C1 segment of cervical spinal cord (tissue), 14 donors: ENCODE data around the gene GRK2.
A peak's percentile ranks its signal among the peaks of the same experiment; 100 is the strongest.

Source experiments
- DNase-seq, 14 donors: peaks; one replicate each; lab custom pipeline; 2025; lab: John Stamatoyannopoulos, UW

The GRK2 gene

DNA sequence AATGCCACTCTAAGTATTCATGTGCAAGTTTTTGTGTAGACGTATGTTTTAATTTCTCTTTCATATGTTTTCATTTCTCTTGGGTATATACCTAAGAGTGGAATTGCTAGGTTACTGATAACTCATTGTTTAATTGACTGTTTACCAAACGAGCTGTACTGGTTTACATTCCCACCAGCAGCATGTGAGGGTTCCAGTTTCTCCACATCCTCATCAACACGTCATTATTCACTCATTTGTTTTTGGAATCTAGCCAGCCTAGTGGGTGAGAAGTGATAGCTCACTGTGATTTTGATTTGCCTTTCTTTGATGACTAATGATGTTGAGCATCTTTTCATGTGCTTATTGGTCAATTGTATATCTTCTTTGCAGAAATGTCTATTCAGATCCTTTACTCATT is 26.8 kb downstream of the GRK2 start:
- DNase-seq: no peak

DNA sequence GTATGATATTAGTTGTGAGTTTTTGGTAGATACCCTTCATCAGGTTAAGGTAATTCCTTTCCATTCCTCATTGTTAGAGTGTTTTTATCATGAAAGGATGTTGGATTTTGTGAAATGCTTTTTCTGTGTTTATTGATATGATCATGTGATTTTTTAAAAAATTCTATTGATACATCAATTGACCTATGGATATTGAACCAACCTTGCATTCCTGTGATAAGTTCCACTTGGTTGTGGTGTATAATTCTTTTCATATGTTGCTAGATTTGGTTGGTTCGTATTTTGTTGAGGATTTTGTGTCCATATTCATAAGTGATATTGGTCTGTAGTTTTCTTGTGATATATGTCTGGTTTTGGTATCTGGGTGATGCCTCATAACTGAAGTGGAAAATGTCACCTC is 29.6 kb downstream of the GRK2 start:
- DNase-seq: no peak

DNA sequence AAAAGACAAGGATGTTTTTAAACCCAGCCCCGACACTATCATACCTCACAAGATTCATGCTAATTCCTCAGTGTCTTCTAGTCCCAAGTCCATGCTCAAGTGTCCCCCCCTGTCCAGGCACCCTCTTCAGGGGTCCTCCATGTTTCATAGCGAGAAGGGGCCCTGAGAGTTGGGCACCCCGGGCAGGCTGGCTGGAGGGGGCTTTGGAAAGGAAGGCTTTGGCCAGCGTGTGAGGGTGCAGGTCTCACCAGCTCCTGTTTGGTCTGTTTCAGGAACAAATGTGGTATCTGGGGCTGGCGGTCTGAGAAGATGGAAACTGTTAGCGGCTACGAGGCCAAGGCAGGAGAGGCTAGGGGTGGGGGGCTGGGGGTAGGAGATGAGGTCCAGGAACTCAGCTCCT is 32.5 kb downstream of the GRK2 start:
- no peak for DNase-seq

DNA sequence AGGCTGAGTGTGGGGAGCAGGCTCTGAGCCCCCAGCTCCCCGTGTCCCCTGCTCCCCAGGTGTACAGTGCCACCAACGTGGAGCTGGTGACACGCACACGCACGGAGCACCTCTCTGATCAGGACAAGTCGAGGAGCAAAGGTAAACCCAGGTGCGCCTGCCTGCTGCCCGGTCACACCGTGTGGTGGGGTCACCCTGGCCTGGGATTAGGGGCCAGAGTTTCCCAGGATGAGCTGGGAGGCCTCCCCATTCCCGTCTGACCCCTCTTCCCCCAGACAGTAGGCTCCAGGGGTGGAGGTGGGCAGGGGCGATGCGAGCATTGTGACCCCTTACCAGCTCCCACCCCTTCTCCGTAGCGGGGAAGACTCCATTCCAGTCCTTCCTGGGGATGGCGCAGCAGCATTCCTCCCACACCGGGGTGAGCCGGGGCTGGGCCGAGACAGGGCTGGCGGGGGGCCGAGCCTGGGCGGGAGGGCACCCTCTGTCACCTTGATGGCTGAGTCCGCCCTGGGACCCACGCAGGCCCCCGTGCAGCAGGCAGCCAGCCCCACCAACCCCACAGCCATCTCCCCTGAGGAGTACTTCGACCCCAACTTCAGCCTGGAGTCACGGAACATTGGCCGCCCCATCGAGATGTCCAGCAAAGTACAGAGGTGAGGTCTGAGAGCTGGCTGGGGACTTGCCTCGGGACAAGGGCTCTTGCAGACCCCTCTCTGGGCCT is 33.4 kb downstream of the GRK2 start:
- no peak for DNase-seq

DNA sequence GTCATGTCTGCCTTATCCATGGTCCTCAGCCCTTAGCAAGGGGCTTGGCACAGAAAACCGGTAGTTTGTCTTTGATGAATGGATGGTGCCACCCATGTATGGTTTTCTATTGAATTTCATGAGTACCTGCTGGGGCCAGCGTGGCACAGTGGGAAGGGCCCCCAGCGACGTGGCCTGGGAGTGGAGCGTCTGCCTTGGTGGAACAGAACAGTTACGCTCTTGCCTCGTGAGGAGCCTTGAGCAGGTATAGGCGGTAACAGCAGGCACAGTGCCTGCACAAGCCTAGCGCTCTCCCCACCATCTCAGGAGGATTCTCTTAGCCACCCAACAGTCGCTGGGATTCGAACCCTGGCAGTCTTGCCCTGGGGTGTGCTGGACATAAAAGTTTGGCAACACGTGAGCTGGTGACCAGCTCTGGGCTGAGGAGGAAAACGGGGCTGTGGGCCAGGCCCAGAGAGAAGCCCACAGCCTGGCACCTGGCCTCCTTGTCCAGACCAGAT is 34.0 kb downstream of the GRK2 start:
- no peak for DNase-seq

- no peak for DNase-seq
These were observed 34.6 kb downstream of the GRK2 start for GRCh38 chr11:67300756-67301312.

DNA sequence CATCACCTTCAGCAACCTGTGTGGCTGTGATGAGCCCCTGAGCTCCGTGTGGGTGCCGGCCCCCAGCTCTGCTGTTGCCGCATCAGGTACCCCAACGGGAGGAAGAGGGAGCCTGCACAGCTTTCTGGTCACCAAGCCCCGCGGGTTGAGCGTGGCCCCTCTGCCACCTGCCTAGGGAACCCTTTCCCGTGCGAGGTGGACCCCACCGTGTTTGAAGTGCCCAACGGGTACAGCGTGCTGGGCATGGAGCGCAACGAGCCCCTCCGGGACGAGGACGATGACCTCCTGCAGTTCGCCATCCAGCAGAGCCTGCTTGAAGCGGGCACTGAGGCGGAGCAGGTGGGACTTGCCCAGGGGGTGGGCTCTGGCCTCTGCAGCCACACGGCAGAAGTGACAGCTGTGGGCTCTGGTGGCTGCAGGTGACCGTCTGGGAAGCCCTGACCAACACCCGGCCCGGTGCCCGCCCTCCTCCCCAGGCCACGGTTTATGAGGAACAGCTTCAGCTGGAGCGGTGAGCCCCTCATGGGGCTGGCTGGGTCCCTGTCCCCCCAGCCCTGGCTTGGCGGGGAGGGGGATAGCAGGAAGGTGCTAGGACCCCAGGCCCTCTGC is 35.1 kb downstream of the GRK2 start:
- no peak for DNase-seq

GRCh38 chr11:67301951-67302516 is 35.8 kb downstream of the GRK2 start:
- DNase-seq: peak in 1 of 14 donors; percentile 54

- DNase-seq: peak in 4 of 14 donors; percentile 28 to 62 (median 50)
These were observed 36.4 kb downstream of the GRK2 start for GRCh38 chr11:67302571-67303131.

- peak in 12 of 14 donors; percentile 20 to 81 (median 52) for DNase-seq
These were observed 37.0 kb downstream of the GRK2 start, which contains the start of gene SSH3 for GRCh38 chr11:67303132-67303834. Gene SSH3, plus strand, starts transcription at chr11:67303530. Its CDS starts 96 bp downstream, at chr11:67303626.

GRCh38 chr11:67303835-67304411 is 37.6 kb downstream of the GRK2 start:
- peak in 4 of 14 donors; percentile 34 to 38 (median 36) for DNase-seq

- no peak for DNase-seq
These were observed 38.3 kb downstream of the GRK2 start for GRCh38 chr11:67304511-67305113.

- no peak for DNase-seq
These were observed 40.7 kb downstream of the GRK2 start for GRCh38 chr11:67306769-67307544.

DNA sequence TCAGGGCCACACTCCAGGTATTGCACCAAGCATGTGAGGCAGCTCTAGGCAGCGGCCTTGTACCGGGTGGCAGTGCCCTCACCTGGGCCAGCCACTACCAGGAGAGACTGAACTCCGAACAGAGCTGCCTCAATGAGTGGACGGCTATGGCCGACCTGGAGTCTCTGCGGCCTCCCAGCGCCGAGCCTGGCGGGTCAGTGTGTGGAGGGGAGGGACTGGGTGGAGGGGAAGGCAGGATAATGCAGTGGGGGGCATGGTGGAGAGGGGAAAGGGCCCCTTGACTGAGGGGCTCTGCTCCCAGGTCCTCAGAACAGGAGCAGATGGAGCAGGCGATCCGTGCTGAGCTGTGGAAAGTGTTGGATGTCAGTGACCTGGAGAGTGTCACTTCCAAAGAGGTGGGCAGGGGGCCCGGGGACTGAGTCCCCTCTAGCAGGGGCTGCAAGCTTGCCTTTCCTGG is 41.3 kb downstream of the GRK2 start:
- no peak for DNase-seq

DNA sequence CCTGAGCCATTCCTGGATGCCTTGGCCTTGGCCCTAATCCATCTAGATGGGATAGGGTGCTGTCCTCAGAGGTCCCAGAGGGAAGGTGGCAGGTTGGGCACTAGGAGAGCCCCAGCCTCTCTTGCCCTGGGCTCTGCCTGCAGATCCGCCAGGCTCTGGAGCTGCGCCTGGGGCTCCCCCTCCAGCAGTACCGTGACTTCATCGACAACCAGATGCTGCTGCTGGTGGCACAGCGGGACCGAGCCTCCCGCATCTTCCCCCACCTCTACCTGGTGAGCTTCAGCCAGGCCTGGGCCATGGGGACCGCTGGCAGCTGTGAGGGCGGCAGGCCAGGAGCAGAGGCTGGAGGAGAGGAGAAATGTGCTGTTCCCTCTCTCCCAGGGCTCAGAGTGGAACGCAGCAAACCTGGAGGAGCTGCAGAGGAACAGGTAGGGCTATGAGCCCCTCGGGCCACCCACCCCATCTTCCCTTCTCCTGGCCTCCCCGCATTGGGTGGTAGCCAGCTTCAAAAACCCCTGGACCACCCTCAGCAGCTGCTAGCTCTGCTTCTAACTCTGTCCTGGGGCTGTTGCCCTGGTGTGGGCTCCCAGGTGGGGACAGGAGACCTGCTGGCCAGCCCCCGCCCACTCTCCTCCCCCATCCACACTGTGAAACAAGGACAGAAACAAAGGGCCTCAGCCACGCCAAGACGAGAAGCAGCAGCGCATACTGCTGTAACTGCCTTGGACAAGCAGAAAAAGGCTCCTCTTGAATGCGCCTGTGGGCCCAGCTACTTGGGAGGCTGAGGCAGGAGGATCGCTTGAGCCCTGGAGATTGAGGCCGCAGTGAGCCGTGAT is 42.0 kb downstream of the GRK2 start:
- DNase-seq: no peak

DNA sequence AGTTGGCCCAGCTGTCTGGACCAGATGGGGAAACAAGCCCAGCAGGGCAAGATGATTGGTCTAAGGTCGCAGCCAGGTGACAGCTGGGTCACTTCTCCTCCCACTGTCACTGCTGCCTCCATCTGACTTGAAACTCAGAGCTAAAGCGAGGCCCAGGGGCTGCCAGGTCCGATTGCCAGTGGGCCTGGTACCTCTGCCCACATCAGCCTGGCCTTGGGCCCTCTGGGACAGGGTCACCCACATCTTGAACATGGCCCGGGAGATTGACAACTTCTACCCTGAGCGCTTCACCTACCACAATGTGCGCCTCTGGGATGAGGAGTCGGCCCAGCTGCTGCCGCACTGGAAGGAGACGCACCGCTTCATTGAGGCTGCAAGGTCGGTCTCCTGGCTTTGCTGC is 42.9 kb downstream of the GRK2 start:
- no peak for DNase-seq

DNA sequence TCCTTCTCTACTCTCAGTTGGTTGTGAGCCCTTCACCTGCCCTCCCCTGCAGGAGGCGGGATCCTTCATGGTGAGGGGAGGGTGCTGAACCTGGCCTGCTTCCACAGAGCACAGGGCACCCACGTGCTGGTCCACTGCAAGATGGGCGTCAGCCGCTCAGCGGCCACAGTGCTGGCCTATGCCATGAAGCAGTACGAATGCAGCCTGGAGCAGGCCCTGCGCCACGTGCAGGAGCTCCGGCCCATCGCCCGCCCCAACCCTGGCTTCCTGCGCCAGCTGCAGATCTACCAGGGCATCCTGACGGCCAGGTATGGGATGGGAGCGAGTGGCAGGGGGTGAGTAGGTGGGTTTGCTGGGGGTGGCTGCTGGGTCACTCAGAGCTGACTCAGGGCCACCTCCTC is 43.4 kb downstream of the GRK2 start:
- no peak for DNase-seq

DNA sequence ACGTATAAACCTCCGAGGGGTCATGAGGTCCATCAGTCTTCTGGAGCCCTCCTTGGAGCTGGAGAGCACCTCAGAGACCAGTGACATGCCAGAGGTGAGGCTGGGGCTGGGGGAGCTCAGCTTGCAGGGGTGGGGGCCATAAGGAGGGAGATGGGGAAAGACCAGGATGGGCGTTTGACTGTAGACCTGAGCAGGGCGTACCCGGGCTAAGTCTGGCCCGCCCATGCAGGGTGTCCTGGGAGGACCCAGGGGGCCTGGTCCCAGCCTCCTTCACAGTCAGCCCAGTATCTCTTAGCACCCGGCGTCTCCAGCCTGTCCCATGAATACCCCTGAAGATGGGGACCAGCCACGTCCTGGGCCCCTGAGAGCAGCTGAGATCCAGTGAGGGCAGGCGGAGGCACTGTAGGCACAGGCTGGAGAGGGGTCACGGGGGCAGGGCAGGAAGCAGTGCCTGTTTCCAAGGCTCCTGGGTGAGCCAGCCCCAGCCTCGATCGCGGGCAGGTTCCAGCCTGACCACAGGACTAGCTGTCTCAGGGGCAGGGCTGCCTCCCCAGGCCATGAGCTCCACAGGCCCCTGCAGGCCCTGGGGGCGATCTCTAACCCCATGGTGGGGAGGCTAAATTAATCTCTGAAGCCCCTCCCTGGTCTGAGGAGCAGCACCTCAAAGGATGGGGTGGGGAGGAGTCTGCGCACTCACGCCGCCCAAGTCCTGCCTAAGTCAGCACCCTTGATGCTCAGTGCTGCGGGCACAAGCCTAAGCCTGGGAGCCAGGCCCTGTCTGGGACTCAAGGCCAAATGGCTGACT is 44.2 kb downstream of the GRK2 start:
- DNase-seq: no peak
